Brain pericyte (primary cell): ENCODE data around the gene KRT222.

ENCODE experiments used
- DNase-seq: peaks from one replicate; pipeline ENCODE4 v3.0.0-alpha.2; 2012; ENCODE audit warnings: low read depth, low spot score

KRT222 gene

DNA sequence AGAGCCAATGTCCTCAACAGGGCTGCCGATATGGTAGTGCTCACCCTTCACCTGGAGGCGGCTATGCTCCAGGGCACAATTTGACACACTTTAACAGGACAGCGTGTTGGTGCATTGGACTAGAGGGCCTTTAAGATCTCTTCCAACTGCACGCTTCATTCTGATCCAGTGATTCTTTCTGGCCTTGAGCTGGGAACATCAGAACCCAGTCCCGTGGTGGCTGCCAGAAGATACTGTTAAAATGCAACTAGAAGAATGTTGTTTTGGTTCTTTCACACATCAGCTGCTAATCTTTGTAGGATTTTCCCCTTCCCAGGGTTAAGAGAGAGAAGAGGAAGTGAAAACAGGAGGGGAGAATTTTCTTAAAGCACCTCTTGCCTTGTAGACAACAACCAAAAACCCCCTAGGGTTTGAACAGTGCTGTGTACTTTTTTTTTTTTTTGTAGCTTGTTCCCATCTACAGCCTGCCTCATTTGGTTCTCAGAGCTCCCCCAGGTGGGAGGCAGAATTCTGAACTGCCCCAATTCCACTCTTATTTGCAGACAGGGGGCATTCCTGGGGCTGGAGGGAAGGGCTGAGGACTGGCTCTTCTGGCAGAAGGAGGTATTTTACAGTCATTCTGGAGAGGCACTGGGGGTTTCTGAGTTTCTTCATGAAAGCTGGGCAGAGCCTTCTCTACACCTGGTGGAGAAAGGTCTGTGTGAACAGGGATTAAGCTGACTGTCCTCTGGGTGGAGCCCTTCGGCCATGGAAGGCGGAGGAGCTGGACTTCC, 49.7 kb downstream of the KRT222 start:
- DNase-seq: no peak

DNA sequence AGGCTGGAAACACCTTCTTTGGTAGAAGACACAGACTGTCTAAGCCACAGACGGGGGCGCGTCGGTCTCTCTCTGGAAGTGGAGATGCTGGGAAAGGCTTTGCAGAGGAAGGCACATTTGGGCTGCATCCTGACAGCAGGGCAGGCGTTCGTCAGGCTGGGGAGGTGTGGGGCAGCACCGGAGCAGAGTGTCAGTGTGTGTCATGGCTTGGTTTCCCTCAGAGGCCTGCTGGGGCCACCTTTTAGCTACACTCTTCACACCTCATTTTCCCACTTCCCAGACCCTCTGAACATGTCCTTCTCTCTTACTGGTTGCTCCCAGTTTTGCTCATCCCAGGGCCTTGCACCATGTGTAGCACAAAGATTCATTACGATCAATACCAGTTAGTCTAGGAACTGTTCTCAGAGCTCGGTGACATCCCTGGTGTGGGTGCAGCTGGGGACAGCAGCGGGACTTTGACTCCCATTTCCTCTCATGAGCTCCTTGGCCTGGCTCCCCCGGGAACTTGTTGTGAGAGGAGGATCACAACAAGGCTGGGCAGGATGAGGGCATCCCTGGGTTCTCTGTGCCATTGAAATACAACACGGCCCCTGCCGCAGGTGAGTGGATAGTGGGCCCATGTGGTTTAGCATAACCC, 50.4 kb downstream of the KRT222 start:
- no peak for DNase-seq

DNA sequence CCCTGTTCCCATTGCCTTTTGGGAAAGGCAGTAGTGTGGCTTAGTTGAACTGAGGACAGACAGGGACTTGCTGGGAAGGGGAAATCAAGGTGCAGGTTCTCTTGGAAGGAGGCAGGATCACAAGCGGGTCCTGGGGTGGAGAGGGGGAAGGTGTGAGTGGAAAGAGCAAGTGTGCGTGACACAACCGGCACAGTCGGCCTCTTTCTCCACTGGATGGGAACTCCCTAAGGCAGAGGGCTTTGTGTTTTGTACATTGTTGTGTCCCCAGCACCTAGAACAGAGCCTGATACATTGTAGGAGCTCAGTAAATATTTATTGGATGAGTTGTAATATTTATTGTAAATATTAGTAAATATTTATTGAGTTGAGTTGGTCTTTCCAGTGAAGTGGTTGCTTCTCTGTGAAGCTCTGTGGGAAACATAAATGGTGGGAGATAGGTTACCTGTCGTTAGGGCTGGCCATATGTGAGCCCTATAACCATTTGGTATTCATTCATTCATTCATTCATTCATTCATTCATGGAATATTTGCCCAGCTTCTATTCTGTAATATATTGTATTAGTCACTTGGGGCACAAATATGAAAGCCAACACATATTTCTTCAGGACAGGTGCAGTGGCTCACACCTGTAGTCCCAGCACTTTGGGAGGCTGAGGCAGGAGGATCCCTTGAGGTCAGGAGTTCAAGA, 51.4 kb downstream of the KRT222 start:
- DNase-seq: no peak

DNA sequence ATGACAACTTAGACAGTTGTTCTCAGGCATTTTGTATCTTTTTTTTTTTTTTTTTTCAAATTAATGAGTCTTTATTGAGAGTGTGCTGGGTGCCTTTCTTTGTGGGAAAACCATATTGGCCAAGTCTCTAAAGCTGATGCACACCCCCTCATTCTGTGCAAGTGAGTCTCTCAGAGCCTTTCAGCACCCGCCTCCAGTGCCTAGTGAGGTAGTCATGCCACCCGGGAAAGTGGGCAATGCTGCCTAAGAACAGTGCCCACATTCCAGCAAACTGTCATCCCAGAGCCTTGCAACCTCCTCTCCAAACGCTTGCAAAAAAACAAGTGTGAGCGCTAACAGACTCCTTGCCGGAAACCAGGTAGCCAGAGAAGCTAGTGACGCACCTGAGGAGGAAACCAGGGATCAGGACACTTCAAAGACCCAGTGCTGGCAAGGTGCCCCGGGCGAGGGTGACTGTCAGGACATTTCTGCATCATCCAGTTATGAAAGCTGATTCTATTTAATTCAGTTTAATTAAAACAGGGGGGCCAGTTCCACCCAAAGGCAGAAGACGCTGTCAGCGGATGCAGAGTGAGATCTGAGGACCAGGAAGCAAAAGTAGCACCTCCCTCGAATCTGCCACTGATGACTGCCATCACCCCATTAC, 52.3 kb downstream of the KRT222 start:
- no peak for DNase-seq

DNA sequence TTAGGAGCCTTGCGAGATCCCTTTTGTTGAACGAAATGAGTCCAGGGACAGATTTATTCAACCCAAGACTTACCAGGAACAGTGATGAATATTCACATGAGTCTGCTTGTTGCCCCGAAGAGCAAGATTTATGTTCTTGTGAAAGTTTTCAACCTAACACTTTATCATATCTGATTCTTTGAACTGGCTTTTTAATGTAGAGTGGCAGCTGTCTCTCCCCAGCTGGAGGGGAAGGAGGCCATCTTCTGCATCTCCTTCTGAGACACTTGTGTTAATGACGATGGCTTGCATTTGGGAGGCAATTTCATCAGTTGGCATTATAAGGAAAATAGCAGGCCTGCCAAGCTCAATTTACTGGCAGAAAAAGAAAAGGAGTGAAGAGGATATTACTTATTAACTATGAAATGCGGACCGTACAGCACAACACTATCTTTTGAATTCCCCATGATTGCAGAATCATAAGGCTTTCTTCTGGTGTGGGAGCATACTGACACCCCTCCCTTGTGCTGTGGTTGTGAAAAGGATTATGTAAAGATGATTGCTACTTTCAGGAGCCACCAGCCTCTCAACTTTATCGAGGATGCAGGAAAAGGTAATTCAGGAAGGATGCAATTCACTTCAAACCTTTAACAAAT, 53.0 kb downstream of the KRT222 start:
- DNase-seq: no peak

DNA sequence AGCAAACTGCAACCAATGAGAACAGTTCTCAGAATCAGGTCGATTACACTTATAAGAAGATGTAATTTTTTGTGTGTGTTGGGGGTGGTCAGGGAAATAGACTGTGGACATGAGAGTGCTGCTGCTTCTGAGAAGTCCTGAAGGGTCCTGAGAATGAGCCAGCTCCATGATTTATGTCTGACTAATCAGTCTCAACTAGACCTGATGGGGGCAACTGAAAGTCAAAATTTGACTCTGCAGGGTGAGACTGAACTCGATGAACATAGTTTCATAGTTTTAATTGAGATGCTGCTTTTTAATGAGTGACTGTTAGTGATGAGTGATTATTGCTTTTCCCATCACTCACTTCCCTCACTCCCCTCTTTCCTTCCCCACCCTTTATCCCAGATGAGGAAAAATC, 54.6 kb downstream of the KRT222 start:
- DNase-seq: no peak

DNA sequence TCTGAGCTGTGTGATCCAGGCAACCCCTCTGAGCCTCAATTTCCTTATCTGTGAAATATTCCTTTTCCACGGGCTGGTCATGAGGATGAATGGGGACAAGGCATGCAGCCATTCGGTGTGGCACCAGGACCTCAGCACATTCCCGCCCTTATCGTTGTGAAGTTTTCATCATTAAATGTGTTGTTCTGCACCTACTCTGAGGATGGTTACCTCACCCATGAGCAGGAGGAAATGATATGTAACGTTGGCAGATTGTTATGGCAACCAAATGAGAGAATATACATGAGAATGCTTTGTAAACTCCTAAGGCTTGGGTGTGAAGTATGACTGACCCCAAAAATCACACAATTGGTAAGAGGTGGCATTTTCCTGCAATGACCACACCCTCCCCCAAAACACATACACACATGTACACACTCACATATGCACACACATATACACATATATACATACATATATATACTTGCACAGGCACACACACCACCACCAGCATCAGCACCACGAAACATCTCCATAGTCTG, 56.9 kb downstream of the KRT222 start:
- no peak for DNase-seq

DNA sequence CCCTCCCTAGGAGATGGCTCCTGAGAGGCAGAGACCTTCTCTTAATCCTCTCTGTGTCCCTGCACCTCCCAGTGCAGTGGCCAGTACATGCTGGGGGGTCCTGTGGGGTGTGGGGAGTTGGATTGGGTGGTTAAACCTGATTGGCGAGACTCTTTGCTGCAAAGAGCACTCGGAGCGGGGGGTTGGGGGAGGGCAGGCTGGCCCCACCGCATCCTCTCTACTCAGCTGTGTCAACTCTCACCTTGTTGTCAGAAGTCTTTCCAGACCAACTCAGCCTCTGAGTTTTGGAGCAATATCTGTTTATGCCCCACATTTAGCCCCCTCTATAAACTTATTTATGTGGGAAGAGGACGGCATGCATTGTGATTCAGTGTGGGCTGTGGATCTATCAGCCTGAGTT, 57.3 kb downstream of the KRT222 start:
- DNase-seq: no peak

DNA sequence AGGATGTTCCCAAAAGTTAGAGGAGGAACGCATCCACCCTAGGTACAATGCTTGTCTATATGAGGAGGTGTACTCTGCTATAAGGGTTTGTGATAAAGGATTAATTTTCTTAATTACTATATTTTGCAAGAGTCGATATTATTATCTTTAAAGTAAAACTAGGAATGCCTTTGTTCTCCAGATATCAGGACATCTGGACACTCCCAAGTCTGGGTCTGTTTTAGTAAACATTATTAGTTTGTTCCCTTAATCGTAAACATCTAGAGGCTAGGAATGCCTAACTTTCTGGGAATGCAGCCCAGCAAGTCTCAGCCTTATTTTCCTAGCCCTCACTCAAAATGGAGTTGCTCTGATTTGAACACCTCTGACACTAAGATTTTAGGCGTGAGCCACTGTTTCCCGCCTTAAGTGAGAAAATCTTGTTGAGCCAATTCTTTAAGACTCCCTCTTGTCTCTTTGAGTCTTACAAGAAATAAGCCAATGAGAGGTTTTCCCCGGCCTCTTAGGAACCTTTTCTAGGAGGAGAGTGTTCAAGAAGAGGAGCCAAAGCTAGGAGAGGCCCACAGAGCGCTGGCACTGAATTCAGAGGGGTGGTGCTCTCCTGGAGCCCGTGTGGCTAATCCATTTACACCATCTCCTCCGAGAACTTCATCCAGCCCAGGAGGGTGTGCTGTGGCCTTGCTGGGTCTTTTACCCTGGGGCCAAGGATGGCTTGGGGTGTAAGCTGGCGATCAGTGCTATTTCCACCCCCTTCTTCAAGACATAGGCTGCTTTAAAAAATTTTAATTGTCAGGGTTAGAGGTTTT, 58.2 kb downstream of the KRT222 start:
- DNase-seq: no peak

DNA sequence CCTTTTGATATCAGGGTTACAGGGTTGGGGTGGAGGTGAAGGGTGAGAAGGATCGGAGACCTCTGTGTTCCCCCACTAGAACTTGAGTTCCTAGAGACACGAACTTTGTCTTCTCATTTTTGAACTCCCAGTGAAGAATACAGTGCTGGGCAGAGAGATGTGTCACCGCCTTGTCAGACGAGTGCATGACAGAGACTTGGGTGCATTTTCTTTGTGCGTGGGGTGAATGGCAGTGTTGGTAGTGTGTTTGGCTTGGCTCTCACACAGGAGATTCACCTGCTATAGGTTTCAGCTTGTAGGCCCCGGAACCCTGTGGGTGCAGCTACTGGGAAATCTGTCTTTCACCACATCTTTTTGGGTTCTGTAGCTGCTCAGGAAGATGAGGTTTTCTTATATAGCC, 59.7 kb downstream of the KRT222 start:
- DNase-seq: no peak
